ENCODE data around the gene ZMAT5.

DNA sequence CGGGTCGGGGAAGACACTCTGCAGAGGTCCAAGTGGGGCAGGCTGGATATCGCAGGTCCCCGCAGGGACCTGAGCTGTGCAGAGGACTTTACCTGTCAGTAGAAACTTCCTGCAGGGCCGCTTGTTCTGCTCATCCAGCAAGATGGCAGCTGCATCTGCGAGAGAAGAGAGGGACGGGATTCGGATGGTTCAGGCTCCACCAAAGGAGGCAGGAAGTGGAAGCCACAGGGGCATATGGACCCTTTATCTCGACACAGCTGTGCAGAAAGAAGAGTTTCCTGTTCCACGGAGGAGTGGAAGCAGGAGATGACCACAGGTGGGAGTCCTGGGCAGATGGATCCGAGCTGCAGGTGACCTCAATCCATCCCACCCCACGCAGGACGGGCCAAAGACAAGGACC is 24.5 kb downstream of the ZMAT5 start:
- TF ChIP-seq, protein P1, sequence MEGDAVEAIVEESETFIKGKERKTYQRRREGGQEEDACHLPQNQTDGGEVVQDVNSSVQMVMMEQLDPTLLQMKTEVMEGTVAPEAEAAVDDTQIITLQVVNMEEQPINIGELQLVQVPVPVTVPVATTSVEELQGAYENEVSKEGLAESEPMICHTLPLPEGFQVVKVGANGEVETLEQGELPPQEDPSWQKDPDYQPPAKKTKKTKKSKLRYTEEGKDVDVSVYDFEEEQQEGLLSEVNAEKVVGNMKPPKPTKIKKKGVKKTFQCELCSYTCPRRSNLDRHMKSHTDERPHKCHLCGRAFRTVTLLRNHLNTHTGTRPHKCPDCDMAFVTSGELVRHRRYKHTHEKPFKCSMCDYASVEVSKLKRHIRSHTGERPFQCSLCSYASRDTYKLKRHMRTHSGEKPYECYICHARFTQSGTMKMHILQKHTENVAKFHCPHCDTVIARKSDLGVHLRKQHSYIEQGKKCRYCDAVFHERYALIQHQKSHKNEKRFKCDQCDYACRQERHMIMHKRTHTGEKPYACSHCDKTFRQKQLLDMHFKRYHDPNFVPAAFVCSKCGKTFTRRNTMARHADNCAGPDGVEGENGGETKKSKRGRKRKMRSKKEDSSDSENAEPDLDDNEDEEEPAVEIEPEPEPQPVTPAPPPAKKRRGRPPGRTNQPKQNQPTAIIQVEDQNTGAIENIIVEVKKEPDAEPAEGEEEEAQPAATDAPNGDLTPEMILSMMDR (IDR thresholded peaks at IDR 0.05; ENCODE audit: insufficient read depth, low read length, poor library complexity, severe bottlenecking): no peak
- no peak for TF ChIP-seq EZH2phosphoT487 (conservative IDR thresholded peaks at IDR 0.05; ENCODE audit: low read length)

All from SU-DHL-6 (cell line).